NCI-H82 (cell line): Measurements from ENCODE around the gene CLDN22.
A peak's percentile ranks its signal among the peaks of the same experiment; 100 is the strongest.

Experiments used
- DNase-seq: peaks from one replicate; lab custom pipeline; 2025; lab: John Stamatoyannopoulos, UW

Gene CLDN22

GRCh38 chr4:183320211-183321059 lies at the start of gene CLDN22:
Gene CLDN22 (minus strand): TSS chr4:183320276. CDS start chr4:183320218, 58 bp downstream.
- DNase-seq: no peak

GRCh38 chr4:183369073-183369472 lies 49.0 kb upstream of the CLDN22 start:
- DNase-seq: no peak

- no peak for DNase-seq
These were observed 46.2 kb upstream of the CLDN22 start for GRCh38 chr4:183366206-183366835.

DNA sequence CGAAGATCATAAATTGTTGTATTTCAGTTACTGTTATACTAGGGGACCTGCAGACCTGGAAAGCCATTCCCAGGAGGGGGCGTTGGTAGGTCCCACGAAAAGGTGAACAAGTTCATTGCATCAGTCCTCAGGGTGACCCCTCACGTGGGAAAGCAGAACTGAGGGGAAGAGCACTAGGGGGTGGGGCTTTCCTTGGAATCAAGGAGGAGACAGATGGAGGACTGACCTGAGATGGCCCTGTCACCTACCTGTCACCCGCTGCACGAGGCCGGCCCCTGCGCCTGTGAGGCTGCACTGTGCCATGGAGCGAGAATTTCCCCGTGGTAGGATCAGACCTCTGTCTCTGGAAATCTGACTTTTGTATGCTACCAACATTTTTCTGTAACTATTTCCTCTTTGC lies 43.9 kb upstream of the CLDN22 start:
- peak; percentile 83 for DNase-seq

DNA sequence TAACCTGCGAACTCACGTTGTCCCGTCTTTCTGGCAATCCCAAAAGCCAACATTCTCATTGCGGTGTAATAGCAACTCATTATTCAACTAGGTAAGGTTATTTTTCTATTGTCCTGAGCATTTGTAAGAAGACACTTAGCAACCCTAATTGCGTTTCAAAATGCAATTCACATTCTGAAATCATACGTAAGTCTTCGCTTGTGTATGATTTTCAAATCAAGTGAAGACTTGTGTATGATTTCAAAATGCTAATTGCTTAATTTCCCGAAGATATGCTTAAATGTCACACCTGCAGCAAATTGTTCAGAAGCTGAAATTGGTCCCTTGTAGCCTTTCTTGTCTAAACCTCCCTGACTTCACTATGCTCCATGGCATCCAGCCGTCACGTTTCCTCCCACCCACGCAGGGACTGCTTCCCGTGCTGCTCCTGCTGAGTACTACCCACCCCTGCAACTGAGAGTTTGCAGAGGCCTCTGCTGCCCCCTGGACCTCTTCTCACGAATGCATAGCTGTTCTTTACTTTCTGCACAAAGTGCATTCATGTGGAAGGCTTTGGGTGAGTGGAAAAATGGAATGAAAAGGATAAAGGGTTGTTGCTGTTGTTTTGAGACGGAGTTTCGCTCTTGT lies 43.0 kb upstream of the CLDN22 start:
- no peak for DNase-seq

GRCh38 chr4:183362036-183362435 lies 42.0 kb upstream of the CLDN22 start:
- DNase-seq: no peak

DNA sequence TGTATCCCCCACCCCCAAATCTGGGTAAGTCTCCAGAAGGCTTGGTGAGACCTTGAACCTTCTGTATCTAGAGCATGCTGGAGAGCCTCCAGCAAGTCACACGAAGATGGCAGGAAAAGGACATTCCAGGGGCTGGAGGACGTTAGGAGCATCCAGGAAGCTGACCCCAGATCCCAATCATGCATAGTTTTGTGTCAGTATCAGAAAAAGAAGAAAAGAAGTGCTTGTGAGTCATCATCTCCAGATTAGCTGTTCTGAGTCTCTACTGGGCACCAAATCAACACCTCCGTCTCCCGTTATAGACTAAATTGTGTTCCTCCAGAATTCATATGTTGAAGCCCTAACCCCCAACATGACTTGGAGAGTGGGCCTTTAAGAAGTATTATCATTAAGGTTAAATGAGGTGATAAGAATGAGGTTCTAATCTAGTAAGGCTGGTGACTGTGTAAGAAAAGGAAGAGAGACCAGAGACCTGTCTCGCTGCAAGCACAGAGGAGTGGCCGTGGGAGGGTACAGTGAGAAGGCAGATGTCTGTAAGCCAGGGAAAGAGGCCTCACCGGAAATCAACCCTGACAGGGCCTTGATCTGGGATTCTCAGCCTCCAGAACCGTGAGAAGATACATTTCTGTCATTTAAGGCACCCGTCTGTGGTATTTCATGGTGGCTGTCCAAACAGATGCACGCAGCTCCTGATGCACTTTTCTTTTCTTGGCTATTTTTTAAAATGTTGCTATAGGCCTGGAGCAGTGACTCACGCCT lies 40.3 kb upstream of the CLDN22 start:
- no peak for DNase-seq

- no peak for DNase-seq
These were observed 38.2 kb upstream of the CLDN22 start for GRCh38 chr4:183358215-183358755.

- no peak for DNase-seq
These were observed 37.0 kb upstream of the CLDN22 start for GRCh38 chr4:183356931-183357675.

DNA sequence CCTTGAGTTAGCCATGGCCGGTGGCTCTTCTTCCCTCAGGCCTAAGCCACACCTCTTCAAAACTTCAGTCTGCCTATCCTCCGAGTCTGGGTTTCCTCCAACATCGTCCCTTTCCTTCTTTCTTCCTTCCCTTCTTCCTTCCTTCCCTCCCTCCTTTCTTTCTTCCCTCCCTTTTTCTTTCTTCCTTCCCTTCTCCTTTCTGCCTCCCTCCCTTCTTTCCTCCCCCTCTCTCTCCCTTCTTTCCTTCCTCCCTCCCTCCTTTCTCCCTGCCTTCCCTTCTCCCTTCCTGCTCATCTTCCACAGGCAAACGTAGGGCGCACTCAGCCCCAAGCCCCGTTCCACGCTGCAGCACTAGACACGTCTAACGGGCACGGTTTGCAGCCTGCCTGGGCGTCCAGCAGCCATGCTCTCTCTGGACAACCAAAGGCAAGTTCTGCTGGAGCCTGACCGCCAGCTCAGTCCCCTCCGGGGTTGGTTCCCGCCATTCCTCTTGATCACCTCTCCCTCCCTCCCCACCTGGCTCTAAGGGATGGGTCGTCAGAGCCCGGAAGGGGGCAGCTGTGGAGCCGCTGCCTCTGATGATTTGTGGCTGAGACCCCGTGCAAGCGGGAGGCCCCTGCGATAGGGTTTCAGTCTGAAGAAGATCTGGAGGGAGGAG lies 36.2 kb upstream of the CLDN22 start:
- no peak for DNase-seq

DNA sequence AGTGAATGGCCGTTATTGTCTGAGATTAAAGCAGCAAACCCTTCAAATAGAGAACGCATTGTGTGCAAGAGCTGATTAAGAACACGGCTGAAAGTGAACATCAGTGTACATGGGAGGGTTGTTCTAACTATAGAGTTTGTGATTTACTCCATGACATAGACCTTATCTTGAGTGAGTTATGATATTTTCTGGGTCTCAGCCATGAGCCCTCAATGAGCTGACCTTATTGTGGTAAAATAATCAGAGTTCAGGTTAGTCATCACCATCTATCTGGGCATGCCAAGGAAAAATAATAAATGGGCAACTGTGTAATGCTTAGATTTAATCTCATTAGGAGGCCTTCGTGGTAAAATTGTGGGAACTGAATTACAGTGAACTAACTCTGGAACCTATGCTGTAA lies 35.3 kb upstream of the CLDN22 start:
- DNase-seq: no peak

DNA sequence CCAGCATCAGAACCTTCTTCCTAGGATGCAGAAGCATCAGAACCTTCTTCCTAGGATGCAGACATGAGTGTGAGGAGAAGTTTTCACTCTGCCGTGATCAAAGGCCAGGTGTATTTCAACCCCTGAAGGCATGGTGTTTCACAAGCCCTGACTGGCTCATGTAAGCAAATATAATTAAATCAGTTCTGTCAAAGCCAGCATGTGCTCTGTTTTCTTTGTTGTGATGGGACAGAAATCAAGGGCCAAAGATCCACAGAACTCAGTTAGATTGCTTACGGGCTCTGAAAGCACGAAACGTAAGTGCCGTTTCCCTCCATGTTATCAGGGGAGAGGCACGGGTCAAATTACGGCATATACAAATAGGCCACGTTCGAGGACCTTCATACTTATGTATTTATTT lies 34.1 kb upstream of the CLDN22 start:
- no peak for DNase-seq

DNA sequence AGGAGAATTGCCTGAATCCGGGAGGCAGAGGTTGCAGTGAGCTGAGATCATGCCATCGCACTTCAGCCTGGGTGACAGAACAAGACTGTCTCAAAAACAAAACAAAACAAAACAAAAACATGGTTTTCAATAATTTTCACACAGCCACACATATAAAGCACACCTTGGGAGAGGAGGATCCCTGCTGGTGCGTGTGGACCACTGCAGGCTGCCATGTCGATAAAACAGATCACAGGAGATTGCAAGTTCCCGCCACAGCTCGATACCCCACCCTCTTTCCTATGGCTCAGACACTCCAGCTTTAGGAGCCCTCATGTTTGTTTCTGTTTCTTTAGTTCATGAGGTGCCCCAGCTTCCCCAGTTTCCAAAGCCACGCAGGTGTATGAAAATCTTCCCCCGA lies 33.5 kb upstream of the CLDN22 start:
- DNase-seq: no peak

- DNase-seq: peak; percentile 57
These were observed 32.5 kb upstream of the CLDN22 start for GRCh38 chr4:183352546-183352945.

GRCh38 chr4:183350317-183351071 lies 30.4 kb upstream of the CLDN22 start:
- DNase-seq: no peak

- no peak for DNase-seq
These were observed 29.6 kb upstream of the CLDN22 start for GRCh38 chr4:183349673-183350072.

DNA sequence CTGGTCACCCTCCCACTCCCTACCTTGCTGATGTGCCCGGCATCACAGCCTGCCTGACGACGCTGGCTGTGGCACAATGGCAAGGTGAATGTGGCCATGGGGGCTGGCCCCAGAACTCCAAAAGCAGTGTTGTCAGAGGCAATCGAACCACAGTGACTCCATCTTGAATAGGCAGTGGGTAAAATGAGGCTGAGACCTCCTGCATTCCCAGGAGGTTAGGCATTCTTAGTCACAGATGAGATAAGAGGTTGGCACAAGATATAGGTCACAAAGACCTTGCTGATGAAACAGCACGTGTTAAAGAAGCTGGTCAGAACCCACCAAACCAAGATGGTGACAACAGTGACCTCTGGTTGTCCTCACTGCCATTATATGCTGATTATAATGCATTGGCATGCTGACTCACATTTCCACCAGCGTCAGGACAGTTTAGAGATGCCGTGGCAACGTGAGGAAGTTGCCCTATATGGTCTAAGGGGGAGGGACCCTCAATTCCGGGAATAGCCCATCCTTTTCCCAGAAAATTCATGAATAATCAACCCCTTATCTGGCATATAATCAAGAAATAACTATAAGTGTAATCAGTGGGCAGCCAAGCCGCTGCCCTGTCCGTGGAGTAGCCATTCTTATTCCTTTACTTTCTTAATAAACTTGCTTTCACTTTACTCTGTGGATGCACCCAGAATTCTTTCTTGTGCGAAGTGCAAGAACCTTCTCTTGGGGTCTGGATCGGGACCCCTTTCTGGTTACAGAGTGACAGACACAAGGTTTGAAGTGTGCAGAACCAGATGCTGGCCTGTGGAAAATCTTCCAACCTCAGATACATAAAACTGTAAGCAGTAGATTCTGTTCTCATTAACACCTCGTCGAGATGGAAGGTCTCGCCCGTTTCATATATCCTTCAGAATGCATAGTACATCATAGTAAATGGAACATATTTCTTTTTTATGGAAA lies 28.9 kb upstream of the CLDN22 start:
- no peak for DNase-seq

- no peak for DNase-seq
These were observed 28.1 kb upstream of the CLDN22 start for GRCh38 chr4:183348136-183348535.

GRCh38 chr4:183347566-183347965 lies 27.5 kb upstream of the CLDN22 start:
- no peak for DNase-seq
